Raji (cell line): ENCODE results near the gene CEMP1.

Experiments used
- POLR2A ChIP-seq: IDR thresholded peaks from 2 replicates; pipeline ENCODE4 v1.6.1; 2011; ENCODE audit warnings: low read depth, low read length, control low read depth; ENCODE audit not compliant: insufficient read depth

CEMP1 gene

GRCh38 chr16:2485811-2486507 is 45.2 kb downstream of the CEMP1 start:
- TF ChIP-seq POLR2A = no peak

GRCh38 chr16:2484898-2485508 is 46.2 kb downstream of the CEMP1 start:
- no peak for TF ChIP-seq POLR2A

- TF ChIP-seq POLR2A = no peak
Measured at GRCh38 chr16:2483939-2484897, 47.0 kb downstream of the CEMP1 start.

- no peak for TF ChIP-seq POLR2A
Measured at GRCh38 chr16:2482708-2483534, 48.3 kb downstream of the CEMP1 start.

- no peak for TF ChIP-seq POLR2A
Measured at GRCh38 chr16:2482249-2482648, 49.0 kb downstream of the CEMP1 start.

- no peak for TF ChIP-seq POLR2A
Measured at GRCh38 chr16:2481676-2482075, 49.5 kb downstream of the CEMP1 start.

- no peak for TF ChIP-seq POLR2A
Measured at GRCh38 chr16:2480948-2481347, 50.3 kb downstream of the CEMP1 start.
